Fibroblast of villous mesenchyme (primary cell): ENCODE results near the gene PACSIN2. TPM values are rescaled to one million over a fixed set of nuclear protein-coding genes. Genes with fewer than 3 reads are reported as not detected.

Experiments
- DNase-seq: peaks from one replicate; pipeline ENCODE4 v3.0.0-alpha.2; 2010; ENCODE audit warnings: low read depth
- H3K4me3 ChIP-seq: 2 replicates; pipeline ENCODE4 v1.5.1; 2011; ENCODE audit warnings: low read depth, mild to moderate bottlenecking, low read length
- total RNA-seq: library from RNA; depleted of rRNA; stranded (reverse); fragments of >200 nt; gene quantifications from 2 replicates; pipeline ENCODE4 v1.2.3, GENCODE V29; 2012
- TF ChIP-seq, protein P1 (sequence below): IDR thresholded peaks from 2 replicates; pipeline ENCODE4 v1.5.1; 2012; ENCODE audit warnings: low read depth, mild to moderate bottlenecking, low read length; ENCODE audit not compliant: insufficient read depth

Gene PACSIN2
- total RNA-seq, 1 donor: 53.1 TPM

DNA sequence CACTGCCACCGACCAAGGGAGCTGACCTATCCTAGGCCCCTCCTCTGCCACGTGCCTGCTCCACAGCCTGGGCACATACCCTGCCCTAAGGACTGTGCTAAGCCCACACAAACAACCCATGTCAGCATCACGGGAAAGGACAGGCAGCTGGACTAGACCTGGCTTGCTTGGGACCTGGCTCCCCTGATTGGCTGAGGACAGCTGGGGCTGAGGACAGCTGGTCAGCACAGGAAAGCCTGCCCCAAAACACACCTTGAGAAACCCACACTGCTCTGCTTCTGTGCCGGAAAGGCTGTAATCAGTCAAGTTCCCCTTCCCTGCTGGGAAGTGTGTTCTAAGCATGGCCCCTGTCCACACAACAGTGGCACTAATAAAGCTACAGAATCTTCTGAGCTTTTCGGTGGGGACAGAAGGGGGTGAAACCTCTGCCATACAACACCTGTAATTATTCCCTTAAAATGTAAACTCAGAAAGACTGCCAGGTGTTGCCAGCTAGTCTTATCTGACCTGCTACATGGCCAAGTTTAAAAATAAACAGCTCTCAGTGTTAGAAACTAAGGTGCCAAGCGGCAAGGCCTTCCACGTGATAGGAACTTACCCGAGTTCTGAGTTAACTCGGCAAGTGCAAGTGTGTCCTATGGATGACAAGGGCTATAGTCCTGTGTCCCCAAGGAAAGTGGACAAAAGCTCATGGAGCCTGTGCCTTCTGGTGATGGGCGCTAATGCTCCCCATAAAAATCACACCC is 122.2 kb downstream of the PACSIN2 start:
- H3K4me3 ChIP-seq: no peak overlapping the region
- TF ChIP-seq, protein P1, sequence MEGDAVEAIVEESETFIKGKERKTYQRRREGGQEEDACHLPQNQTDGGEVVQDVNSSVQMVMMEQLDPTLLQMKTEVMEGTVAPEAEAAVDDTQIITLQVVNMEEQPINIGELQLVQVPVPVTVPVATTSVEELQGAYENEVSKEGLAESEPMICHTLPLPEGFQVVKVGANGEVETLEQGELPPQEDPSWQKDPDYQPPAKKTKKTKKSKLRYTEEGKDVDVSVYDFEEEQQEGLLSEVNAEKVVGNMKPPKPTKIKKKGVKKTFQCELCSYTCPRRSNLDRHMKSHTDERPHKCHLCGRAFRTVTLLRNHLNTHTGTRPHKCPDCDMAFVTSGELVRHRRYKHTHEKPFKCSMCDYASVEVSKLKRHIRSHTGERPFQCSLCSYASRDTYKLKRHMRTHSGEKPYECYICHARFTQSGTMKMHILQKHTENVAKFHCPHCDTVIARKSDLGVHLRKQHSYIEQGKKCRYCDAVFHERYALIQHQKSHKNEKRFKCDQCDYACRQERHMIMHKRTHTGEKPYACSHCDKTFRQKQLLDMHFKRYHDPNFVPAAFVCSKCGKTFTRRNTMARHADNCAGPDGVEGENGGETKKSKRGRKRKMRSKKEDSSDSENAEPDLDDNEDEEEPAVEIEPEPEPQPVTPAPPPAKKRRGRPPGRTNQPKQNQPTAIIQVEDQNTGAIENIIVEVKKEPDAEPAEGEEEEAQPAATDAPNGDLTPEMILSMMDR: no peak
- DNase-seq: no peak

DNA sequence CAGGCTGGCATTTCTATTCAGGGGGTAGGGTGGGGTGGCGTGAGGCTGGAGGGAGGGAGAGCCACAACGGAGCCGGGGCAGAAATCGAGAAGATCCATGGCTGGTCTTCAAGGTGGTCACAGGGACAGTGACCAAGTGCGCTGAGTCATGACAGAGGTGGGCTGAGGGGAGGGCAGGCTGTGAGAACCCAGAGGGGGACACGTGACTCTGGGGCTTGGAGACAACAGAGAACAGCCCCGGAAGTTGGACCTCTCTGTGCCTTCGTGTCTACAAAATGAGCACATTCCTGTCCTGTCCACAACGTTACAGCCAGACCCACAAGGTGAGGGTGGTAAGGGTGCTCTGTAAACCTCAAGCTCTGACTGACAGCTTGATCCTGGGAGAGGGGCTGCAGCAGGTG is 122.8 kb downstream of the PACSIN2 start:
- TF ChIP-seq, protein P1: no peak
- DNase-seq: no peak
- no peak overlapping the region for H3K4me3 ChIP-seq

DNA sequence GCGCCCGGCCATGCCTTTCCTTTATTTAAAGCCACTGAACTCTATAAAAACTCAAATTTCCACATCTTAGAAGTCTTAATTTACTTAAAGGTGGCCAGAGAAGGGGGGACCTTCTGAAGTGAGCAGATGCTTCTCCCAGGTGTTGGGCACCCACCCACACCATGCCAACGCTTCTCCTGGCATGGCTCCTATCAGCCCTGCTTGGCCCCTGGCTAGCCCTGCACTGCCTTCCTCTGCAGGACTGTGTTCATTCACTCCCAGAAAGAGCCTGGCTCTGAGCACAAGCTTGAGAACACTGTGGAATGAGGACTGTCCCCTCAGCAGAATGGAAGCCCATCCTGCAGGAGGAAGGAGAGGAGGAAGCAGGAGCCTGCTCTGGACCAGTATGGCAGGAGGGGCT is 123.3 kb downstream of the PACSIN2 start:
- H3K4me3 ChIP-seq: no peak overlapping the region
- TF ChIP-seq, protein P1: no peak
- no peak for DNase-seq

DNA sequence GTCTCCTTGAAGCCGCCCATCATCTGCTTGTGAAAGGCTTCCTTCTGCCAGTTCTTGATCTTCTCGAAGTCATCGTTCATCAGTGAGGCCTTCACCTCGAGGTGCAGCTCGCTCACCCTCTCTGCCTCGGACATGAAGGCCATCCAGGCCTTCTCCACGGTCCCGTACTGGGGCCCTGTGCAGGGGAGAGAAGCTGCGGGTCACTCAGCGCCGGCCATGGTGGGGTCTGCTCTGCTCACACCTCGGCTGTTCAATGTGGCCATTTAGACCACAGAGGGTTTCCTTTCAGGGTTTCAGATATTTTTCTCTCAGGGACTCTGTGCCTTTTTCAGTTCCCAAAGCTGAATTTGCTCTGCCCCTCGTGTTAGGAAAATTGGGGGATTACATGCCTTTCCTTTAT is 123.9 kb downstream of the PACSIN2 start:
- TF ChIP-seq, protein P1: no peak
- H3K4me3 ChIP-seq: no peak overlapping the region
- DNase-seq: no peak

DNA sequence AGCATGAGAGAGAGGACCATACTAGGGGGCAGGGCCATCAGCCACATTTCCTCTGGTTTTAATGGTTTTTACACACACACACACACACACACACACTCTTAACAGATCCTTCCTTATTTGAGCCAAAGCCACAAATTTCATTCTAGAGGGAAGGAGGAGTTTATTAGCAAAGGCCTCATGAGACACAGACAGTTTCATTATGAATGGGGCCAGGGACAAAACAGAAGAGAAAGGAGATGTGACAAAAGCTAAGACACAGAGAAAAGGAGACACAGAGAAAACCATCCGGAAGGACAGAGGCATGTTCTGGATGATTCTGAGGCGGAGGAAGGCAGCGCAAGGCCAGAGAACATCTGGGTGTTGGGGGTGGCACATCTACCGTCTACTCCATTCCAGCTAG is 125.6 kb downstream of the PACSIN2 start:
- H3K4me3 ChIP-seq: no peak overlapping the region
- TF ChIP-seq, protein P1: no peak
- no peak for DNase-seq

DNA sequence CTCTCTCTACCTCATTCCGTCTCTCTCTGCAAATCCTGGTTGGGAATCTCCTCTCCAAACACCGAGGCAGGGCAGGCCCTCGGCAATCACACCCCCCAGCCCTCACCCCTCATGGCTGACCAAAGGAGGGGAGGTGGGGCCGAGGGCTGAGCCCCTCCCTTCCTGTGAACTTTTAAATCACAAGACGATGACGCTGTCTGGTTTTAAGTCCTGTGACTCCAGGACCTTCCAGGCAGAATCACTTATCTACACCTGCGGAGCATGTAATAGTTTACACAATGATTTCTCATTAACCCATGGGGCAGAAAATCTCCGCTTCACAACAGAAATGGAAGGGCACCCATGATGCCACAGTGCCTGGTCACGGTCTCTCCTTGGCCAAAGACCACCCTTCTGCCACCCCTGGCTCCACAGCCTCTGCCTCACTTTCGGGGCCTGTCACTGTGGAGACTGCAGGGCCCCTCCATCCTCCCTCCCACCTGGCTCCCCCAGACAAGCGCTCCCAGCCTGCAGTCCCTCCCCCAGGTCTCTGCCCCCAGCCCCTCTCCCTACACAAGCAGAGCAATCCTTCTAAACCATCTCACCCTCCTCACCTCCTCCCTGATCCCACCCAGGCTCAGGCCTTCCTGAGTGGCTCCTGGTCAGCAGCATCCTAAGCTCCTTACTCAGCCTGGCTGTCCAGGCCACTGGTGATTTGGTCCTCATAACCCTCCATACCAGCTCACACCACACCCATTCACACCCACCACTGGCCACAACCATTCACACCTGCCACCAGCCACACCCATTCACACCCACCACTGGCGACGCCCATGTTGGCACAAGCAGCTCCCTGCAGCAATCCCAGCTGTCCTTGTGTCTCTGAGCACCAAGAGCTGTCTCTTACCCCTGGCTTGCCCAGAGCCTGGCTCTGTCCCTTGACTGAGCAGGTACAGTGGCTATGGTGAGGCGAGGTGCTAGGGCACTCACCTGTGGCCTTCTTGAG is 127.1 kb downstream of the PACSIN2 start:
- TF ChIP-seq, protein P1: no peak
- no peak for DNase-seq
- no peak overlapping the region for H3K4me3 ChIP-seq
